GM18867 (cell line): ENCODE measurements around the gene BEX3.
A peak's percentile ranks its signal among the peaks of the same experiment; 100 is the strongest.
"Not testable (repeated sequence)": the region's sequence is repeated elsewhere in the genome, so short reads cannot be mapped to it uniquely, and the experiment has no call there.

Source experiments
- ATAC-seq: cut with Tn5 transposase; IDR thresholded peaks from one replicate; pipeline ENCODE4 v1.9.1; 2021; ENCODE audit warnings: mild to moderate bottlenecking, moderate library complexity; ENCODE audit not compliant: unreplicated experiment

Gene BEX3

GRCh38 chrX:103376118-103376978 lies at the start of gene BEX3:
Gene BEX3 (plus strand): TSS chrX:103376538. CDS start chrX:103377522, 984 bp downstream.
- no peak for ATAC-seq

- ATAC-seq, result no peak
Observed at GRCh38 chrX:103329991-103330390, 46.3 kb upstream of the BEX3 start, which contains the start of gene TCEAL7. Gene TCEAL7 (plus strand): TSS chrX:103330239. CDS start chrX:103331404, 1,165 bp downstream.

- no peak for ATAC-seq
Observed at GRCh38 chrX:103330681-103331288, 45.6 kb upstream of the BEX3 start.

GRCh38 chrX:103338663-103339062 lies 37.7 kb upstream of the BEX3 start:
- no peak for ATAC-seq

GRCh38 chrX:103343105-103343504 lies 33.2 kb upstream of the BEX3 start:
- peak; percentile 86 for ATAC-seq

GRCh38 chrX:103344606-103345005 lies 31.7 kb upstream of the BEX3 start:
- no peak for ATAC-seq

- ATAC-seq, result no peak
Observed at GRCh38 chrX:103347682-103348397, 28.5 kb upstream of the BEX3 start.

- ATAC-seq, result no peak
Observed at GRCh38 chrX:103356130-103356798, 20.1 kb upstream of the BEX3 start, which contains the start of gene TCEAL9. Gene TCEAL9 (plus strand): TSS chrX:103356506. CDS start chrX:103357685, 1,179 bp downstream.

GRCh38 chrX:103356858-103357257 lies 19.5 kb upstream of the BEX3 start:
- ATAC-seq, result no peak

GRCh38 chrX:103357871-103358270 lies 18.5 kb upstream of the BEX3 start:
- no peak for ATAC-seq

GRCh38 chrX:103359605-103360004 lies 16.7 kb upstream of the BEX3 start:
- ATAC-seq, result not testable (repeated sequence)

GRCh38 chrX:103360092-103360491 lies 16.2 kb upstream of the BEX3 start:
- ATAC-seq, result no peak

GRCh38 chrX:103360916-103361315 lies 15.4 kb upstream of the BEX3 start:
- no peak for ATAC-seq

GRCh38 chrX:103361798-103362197 lies 14.5 kb upstream of the BEX3 start:
- no peak for ATAC-seq

GRCh38 chrX:103362474-103362873 lies 13.9 kb upstream of the BEX3 start:
- no peak for ATAC-seq

- ATAC-seq, result no peak
Observed at GRCh38 chrX:103363046-103363445, 13.3 kb upstream of the BEX3 start.

- ATAC-seq, result no peak
Observed at GRCh38 chrX:103367502-103367901, 8.8 kb upstream of the BEX3 start.

GRCh38 chrX:103369479-103369878 lies 6.9 kb upstream of the BEX3 start:
- no peak for ATAC-seq

- ATAC-seq, result no peak
Observed at GRCh38 chrX:103372886-103373285, 3.5 kb upstream of the BEX3 start.

GRCh38 chrX:103373581-103373980 lies 2.8 kb upstream of the BEX3 start:
- ATAC-seq, result no peak

GRCh38 chrX:103376979-103377324 lies 614 bp downstream of the BEX3 start:
- ATAC-seq, result no peak
